Measurements from ENCODE around the gene TANGO6. TPM values are rescaled to one million over a fixed set of nuclear protein-coding genes. Genes with fewer than 3 reads are reported as not detected.
"Not testable (repeated sequence)": the region's sequence is repeated elsewhere in the genome, so short reads cannot be mapped to it uniquely, and the experiment has no call there.

The TANGO6 gene
- total RNA-seq, 1 donor from 2014 or later, result 8.4 TPM

GRCh38 chr16:69033151-69033949 lies 190.0 kb downstream of the TANGO6 start:
- DNase-seq, result peak; percentile 43
- no peak for ATAC-seq (ENCODE audit: poor library complexity)
- intact Hi-C loops (cut with DNase I), result no loop called here

GRCh38 chr16:69035375-69035774 lies 192.0 kb downstream of the TANGO6 start:
- no peak for DNase-seq
- ATAC-seq (ENCODE audit: poor library complexity), result no peak
- intact Hi-C loops (cut with DNase I), result no loop called here

GRCh38 chr16:69036399-69037091 lies 193.2 kb downstream of the TANGO6 start:
- intact Hi-C loops (cut with DNase I), result no loop called here
- DNase-seq (no peak), ATAC-seq (ENCODE audit: poor library complexity) (no peak)

DNA sequence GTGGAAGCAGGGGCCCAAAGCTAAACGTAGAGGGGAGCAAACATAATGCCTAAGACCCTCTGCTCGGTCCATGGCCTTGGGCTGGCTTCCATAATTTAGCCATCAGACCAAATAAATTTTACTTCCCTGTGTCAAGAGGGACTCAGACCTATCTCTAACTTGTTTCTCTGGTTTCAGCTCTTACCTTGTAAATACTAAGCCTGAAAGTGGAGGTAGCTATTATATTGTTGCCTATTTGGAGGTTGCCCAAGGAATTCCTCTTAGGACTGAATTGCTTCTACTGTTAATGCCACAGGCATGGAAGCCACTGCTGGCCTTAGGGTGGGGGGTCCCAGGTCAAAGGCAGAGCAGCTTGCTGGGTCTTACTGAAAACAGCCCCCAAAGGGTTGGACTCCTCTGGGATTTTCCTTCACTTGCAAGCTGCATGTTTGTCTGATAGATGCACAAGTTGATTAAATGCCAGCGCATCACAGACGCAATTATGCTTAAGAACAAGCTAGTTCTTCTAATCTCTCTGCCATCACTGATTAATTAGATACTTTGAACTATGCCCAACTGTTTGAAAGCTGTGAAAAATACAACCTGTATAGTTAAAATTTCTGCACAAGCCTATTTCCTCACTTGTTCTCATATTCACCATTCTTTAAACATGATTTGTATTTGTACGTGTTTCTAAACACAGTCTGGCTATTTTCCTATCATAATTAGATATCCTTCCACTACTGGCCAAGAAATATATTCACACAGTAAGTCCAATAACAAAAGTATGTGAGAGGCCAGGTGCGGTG lies 194.2 kb downstream of the TANGO6 start:
- intact Hi-C loops (cut with DNase I), result no loop called here
- ATAC-seq (ENCODE audit: poor library complexity), result no peak

DNA sequence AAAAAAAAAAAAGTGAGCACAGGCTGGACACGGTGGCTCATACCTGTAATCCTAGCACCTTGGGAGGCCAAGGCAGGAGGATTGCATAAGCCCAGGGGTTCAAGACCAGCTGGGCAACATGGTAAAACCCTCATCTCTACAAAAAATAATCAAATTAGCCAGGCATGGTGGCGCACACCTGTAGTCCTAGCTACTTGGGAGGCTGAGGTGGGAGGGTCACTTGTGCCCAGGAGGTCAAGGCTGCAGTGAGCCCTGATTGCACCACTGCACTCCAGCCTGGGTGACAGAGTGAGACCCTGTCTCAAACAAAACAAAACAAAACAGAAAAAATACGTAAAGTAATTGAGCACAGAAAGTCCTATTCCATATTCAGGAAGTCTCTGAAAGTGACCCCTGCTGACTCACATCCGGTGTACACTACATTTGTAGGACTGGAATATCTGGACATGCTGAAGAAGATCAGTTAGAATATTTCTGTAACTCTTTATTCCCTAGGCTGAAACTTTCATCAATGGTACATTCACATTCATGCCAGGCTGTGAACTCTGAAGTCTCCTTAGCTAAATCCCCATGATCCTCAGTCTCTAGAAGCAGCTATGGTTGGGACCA lies 196.1 kb downstream of the TANGO6 start:
- no peak for ATAC-seq (ENCODE audit: poor library complexity)
- DNase-seq, result no peak
- intact Hi-C loops (cut with DNase I), result no loop called here

More for the DNA sequence above, 194.2 kb downstream of the TANGO6 start:
- no peak for DNase-seq

- intact Hi-C loops (cut with DNase I), result no loop called here
- ATAC-seq (ENCODE audit: poor library complexity), result no peak
These were observed 197.0 kb downstream of the TANGO6 start for GRCh38 chr16:69040144-69040909.

DNA sequence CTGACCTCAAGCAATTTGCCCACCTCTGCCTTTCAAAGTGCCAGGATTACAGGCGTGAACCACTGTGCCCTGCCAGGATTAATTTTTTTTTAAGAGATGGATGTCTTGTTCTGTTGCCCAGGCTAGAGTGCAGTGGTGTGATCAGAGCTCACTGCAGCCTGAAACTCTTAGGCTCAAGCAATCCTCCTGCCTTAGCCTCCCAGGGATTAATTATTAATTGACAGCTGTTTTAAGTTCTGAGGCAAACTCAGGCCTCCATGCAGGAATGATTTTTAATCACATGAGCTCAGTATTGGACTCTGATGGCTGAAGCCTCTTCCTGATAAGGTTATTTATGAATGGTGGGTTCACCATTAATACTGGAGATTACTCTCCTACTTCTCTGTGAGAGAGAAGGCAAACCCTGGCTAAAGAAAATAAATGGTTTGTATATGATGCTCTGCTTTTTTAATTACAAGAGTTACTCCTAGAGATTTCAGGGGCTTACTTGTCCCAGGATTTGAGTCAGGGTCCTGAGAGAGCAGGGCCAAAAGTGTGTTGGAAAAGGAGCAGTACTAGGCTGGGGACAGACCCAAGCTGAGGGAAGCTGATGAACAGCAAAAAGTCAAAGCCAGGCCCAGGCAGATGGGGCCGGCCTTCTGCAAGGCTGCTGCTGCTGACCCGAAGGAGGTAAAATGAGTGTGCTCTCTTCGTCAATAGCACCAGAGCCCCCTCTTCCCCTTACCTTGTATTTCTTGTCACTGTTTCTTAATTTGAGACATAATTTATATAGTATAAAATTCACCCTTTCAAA lies 205.2 kb downstream of the TANGO6 start:
- DNase-seq, result no peak
- intact Hi-C loops (cut with DNase I), result no loop called here
- ATAC-seq (ENCODE audit: poor library complexity), result no peak

More at GRCh38 chr16:69040144-69040909, 197.0 kb downstream of the TANGO6 start:
- no peak for DNase-seq

- ATAC-seq (ENCODE audit: poor library complexity) (no peak), DNase-seq (no peak)
- intact Hi-C loops (cut with DNase I), result no loop called here
These were observed 205.8 kb downstream of the TANGO6 start for GRCh38 chr16:69049146-69049545.

DNA sequence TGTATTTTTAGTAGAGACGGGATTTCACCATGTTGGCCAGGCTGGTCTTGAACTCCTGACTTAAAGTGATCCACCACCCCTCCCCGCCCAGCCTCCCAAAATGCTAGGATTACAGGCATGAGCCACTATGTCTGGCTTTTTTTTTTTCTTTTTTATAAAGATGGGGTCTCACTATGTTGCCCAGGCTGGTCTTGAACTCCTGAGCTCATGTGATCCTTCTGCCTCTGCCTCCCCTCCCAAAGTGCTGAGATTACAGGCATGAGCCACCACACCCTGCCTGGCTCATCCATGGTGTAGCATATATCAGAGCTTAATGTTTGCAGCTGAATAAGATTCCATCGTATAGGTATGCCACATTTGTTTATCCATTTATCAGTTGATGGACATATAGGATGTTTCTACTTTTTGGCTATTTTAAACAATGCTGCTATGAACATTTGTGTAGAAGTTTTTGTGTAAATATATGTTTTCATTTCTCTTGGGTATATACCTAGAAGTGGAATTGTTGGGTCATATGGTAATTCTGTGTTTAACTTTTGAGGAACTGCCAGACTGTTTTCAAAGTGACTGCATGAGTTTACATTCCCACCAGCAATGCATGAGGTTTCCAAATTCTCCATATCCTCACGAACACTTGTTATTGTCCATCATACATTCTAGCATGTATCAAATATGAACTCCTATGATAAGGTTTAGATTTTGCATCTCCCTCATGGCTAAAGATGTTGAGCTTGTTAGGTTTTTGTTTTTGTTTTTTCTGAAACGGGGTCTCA lies 206.5 kb downstream of the TANGO6 start:
- intact Hi-C loops (cut with DNase I), result no loop called here
- DNase-seq (no peak), ATAC-seq (ENCODE audit: poor library complexity) (no peak)

DNA sequence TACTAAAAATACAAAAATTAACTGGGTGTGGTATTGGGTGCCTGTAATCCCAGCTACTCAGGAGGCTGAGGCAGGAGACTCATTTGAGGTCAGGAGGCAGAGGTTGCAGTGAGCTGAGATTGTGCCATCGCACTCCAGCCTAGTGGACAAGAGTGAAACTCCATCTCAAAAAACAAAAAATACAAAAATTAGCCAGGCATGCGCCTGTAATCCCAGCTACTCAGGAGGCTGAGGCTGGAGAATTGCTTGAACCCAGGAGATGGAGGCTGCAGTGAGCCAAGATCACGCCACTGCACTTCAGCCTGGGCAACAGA lies 208.1 kb downstream of the TANGO6 start:
- DNase-seq; intact Hi-C loops (cut with DNase I); ATAC-seq (ENCODE audit: poor library complexity): not testable (repeated sequence)

GRCh38 chr16:69055008-69055407 lies 211.7 kb downstream of the TANGO6 start:
- no peak for DNase-seq
- ATAC-seq (ENCODE audit: poor library complexity), result no peak
- intact Hi-C loops (cut with DNase I), result no loop called here

DNA sequence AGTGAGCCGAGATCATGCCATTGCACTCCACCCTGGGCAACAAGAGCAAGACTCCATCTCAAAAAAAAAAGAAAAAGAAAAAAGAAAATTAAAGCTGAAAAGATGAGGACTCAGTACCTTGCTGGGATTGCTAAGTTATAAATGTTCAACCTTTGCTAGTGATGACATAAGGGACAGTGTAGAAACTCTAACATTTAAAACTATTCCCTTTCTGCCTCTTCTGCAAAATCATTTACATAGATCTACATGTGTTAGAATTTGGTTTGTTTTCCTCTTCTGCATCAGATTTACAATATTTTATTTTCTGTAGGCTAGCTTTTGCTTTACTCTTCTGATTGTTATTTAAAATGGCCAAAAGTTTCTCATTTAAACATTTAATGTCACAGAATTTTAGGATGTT lies 212.6 kb downstream of the TANGO6 start:
- intact Hi-C loops (cut with DNase I), result no loop called here
- DNase-seq (no peak), ATAC-seq (ENCODE audit: poor library complexity) (no peak)

GRCh38 chr16:69056421-69056820 lies 213.1 kb downstream of the TANGO6 start:
- no peak for ATAC-seq (ENCODE audit: poor library complexity)
- no peak for DNase-seq
- intact Hi-C loops (cut with DNase I), result no loop called here

DNA sequence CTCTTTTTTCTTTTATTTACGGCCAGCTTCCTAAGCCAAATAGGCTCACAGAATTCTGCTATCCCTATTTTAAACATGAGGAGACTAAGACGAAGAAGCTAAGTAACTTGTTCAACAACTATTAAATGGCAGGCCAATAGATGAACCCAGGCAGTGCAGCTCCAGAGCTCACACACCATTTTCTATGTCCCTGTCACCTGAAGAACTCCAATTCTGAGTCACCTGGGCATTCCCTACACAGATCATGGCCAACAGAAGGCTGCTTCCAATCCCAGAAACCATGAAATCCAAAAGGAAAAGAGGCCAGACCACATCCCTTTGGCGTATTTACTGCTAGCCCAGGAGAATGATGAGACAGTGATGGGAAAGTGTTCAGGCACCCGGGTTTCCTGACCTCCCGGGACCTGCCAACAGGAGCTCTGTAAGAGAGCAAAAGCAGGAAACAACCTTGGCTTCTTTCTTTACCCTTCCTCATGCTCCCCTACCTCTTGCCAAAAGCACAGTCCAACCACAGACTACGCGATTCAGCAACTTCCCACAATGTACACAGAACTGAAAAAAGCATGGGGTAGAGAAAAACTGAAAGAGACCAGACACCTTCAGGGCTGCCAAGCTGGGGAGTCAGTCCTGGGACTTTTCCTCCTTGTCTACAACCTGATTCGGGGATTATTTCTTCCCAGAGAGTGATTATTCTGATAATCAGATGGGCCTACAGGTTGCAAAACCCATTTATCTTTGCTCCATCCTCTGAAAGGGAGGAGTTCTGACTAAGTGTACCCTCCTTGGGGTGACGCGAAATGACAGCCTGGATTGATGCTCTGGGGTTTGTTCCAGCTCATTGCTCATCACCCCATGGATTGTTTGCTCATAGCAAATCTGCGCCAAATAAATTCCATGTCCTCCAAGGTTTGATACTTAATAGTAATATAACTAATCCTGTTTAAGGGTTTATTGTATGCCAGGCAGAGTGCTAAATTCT lies 214.4 kb downstream of the TANGO6 start:
- intact Hi-C loops (cut with DNase I), result no loop called here
- no peak for ATAC-seq (ENCODE audit: poor library complexity)
- no peak for DNase-seq

DNA sequence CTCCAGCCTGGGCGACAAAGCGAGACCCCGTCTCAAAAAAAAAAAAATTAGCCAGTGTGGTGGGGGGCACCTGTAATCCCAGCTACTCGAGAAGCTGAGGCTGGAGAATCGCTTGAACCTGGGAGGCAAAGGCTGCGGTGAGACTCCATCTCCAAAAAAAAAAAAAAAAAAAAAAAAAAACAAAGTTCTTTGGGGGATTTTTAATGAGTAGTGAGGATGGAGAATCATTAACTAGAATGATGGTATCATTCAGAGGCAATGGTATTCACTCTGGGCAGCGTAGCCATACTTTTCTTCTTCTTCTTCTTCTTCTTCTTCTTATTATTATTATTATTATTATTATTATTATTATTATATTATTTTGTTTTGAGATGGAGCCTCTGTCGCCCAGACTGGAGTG lies 220.2 kb downstream of the TANGO6 start:
- intact Hi-C loops (cut with DNase I); ATAC-seq (ENCODE audit: poor library complexity); DNase-seq: not testable (repeated sequence)

Measured in Right ventricle myocardium superior (tissue), 1 donor.